A549 (cell line): ENCODE data around the gene HIGD1A.

Experiments used
- BHLHE40 ChIP-seq: IDR thresholded peaks from 2 replicates; pipeline ENCODE4 v1.6.1; 2012; ENCODE audit warnings: low read depth, low read length, inconsistent platforms
- CHD2 ChIP-seq: fragments of 150-350 bp; IDR thresholded peaks from 2 replicates; pipeline ENCODE4 v1.6.1; 2014; ENCODE audit warnings: low read length; ENCODE audit not compliant: partially characterized antibody
- CHD4 ChIP-seq: fragments of 200-600 bp; sonication (generic); IDR thresholded peaks from 2 replicates; pipeline ENCODE4 v1.6.1; 2016; ENCODE audit warnings: antibody characterized with exemption, mild to moderate bottlenecking, borderline replicate concordance
- FOSL2 ChIP-seq, 2 experiments: fragments of 450-650 bp in 1 of 2; fragments of >200 bp in 1 of 2; sonication (Bioruptor Twin) in 1 of 2; formaldehyde crosslinking; IDR thresholded peaks; 2 replicates each; pipeline versions ENCODE4 v1.5.0 to v1.6.1; 2016 to 2020; ENCODE audit warnings: mild to moderate bottlenecking in 1 of 2, moderate library complexity in 1 of 2
- HEYL ChIP-seq: fragments of 250-450 bp; sonication (Bioruptor Pico); IDR thresholded peaks from 2 replicates; pipeline ENCODE4 v1.8.0; 2021; ENCODE audit warnings: mild to moderate bottlenecking, moderate library complexity
- HOXA7 ChIP-seq: fragments of 250-450 bp; sonication (Bioruptor Pico); IDR thresholded peaks from 2 replicates; pipeline ENCODE4 v1.5.0; 2020; ENCODE audit warnings: mild to moderate bottlenecking, moderate library complexity
- NR3C1 ChIP-seq: fragments of >200 bp; sonication (Bioruptor Twin); formaldehyde crosslinking; IDR thresholded peaks from 3 replicates; pipeline ENCODE4 v1.6.1; 2017
- POLR2A ChIP-seq: IDR thresholded peaks from 2 replicates; pipeline ENCODE4 v1.6.1; 2012; ENCODE audit warnings: mild to moderate bottlenecking, low read length
- RCOR1 ChIP-seq: fragments of 150-350 bp; IDR thresholded peaks from 2 replicates; pipeline ENCODE4 v1.6.1; 2014; ENCODE audit warnings: antibody characterized with exemption, low read length, low read depth
- RNF2 ChIP-seq: fragments of 200-600 bp; sonication (generic); IDR thresholded peaks from 2 replicates; pipeline ENCODE4 v1.6.1; 2016; ENCODE audit warnings: low read depth, mild to moderate bottlenecking, antibody characterized with exemption, moderate library complexity, borderline replicate concordance
- TF ChIP-seq, protein P1 (sequence below): fragments of >200 bp; sonication (Bioruptor Twin); formaldehyde crosslinking; IDR thresholded peaks from 3 replicates; pipeline ENCODE4 v1.5.1; 2016

DNA sequence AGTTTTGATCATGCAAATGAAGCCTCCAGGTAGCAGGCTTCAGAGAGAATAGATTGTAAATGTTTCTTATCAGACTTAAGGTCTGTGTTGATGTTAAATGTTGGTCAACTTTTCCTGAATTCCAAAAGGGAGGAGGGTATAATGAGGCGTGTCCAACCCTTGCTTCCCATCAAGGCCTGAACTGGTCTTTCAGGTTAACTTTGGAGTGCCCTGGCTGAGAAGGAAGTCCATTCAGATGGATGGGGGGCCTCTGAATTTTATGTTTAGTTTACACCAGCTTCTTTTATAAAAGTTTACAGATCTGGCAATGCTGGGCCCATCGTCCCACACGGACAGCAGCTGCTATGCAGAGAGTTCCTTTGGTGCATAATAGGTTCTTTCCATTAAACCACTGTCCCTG lies 40.2 kb downstream of the HIGD1A start:
- TF ChIP-seq CHD4 (no peak), POLR2A (no peak), RNF2 (no peak), FOSL2 (IDR thresholded peaks at IDR 0.05) (no peak), FOSL2 (CRISPR knock-in tag; IDR thresholded peaks at IDR 0.05) (no peak), NR3C1 (no peak), HOXA7 (CRISPR knock-in tag) (no peak), RCOR1 (no peak), CHD2 (no peak), BHLHE40 (no peak), HEYL (CRISPR knock-in tag) (no peak)
- TF ChIP-seq, protein P1, sequence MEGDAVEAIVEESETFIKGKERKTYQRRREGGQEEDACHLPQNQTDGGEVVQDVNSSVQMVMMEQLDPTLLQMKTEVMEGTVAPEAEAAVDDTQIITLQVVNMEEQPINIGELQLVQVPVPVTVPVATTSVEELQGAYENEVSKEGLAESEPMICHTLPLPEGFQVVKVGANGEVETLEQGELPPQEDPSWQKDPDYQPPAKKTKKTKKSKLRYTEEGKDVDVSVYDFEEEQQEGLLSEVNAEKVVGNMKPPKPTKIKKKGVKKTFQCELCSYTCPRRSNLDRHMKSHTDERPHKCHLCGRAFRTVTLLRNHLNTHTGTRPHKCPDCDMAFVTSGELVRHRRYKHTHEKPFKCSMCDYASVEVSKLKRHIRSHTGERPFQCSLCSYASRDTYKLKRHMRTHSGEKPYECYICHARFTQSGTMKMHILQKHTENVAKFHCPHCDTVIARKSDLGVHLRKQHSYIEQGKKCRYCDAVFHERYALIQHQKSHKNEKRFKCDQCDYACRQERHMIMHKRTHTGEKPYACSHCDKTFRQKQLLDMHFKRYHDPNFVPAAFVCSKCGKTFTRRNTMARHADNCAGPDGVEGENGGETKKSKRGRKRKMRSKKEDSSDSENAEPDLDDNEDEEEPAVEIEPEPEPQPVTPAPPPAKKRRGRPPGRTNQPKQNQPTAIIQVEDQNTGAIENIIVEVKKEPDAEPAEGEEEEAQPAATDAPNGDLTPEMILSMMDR = no peak
